ENCODE measurements around the gene ME3. TPM values are rescaled to one million over a fixed set of nuclear protein-coding genes. Genes with fewer than 3 reads are reported as not detected.

ME3 gene
- polyA plus RNA-seq, 1 donor (not counting 4 experiments of a cell fraction or from before 2014, with no cell fraction given) = 1.0 TPM

GRCh38 chr11:86660736-86661135 is 11.7 kb downstream of the ME3 start:
- DNase-seq (ENCODE audit: low read depth, low spot score) (no peak), FAIRE-seq (no peak)
- Histone ChIP-seq H3K4me1 (ENCODE audit: control insufficient read depth, extremely low read depth, insufficient read depth, low read length) (peaks cover 10% of the 10 kb centered on the region), H3K4me3 (ENCODE audit: control insufficient read depth in 2 of 3, extremely low read depth in 1 of 3, insufficient read depth in 2 of 3, low read depth in 1 of 3, low read length in 3 of 3) (no peak overlapping the region), H3K79me2 (ENCODE audit: control insufficient read depth, insufficient read depth, low read length) (no peaks in the 10 kb centered on the region), H3K9ac (ENCODE audit: control insufficient read depth, extremely low read depth, insufficient read depth, low read length) (no peak overlapping the region), H4K20me1 (ENCODE audit: control insufficient read depth, extremely low read depth, insufficient read depth, low read length) (no peaks in the 10 kb centered on the region), H3K27ac (ENCODE audit: control insufficient read depth, insufficient read depth, low read length) (no peak overlapping the region), H3K9me3 (ENCODE audit: control insufficient read depth, low read depth, low read length) (no peaks in the 10 kb centered on the region), H3K36me3 (ENCODE audit: control insufficient read depth in 2 of 2, extremely low read depth in 1 of 2, insufficient read depth in 2 of 2, low read length in 2 of 2) (no peaks in the 10 kb centered on the region), H3K9me1 (ENCODE audit: control insufficient read depth, extremely low read depth, insufficient read depth, low read length) (no peaks in the 10 kb centered on the region), H2AFZ (ENCODE audit: control insufficient read depth, low read length) (no peak overlapping the region), H3K27me3 (ENCODE audit: control insufficient read depth, extremely low read depth, insufficient read depth, low read length) (no peaks in the 10 kb centered on the region), H3K4me2 (ENCODE audit: control insufficient read depth, extremely low read depth, insufficient read depth, low read depth, low read length) (no peak overlapping the region)
- TF ChIP-seq EZH2 (IDR thresholded peaks at IDR 0.05; ENCODE audit: low read length) (no peak), CTCF (optimal IDR thresholded peaks at IDR 0.05 in 1 of 3, IDR thresholded peaks at IDR 0.05 in 1 of 3, conservative IDR thresholded peaks at IDR 0.05 in 1 of 3; ENCODE audit: extremely low read depth in 1 of 3, insufficient read depth in 2 of 3, low read length in 3 of 3) (no peak)
- dilution Hi-C loops (cut with MboI; ENCODE audit: extremely low pct_ligation_motif_present, low sequenced_read_pairs) = no loop called here

- Histone ChIP-seq H3K79me2 (ENCODE audit: control insufficient read depth, insufficient read depth, low read length) (no peaks in the 10 kb centered on the region), H3K36me3 (ENCODE audit: control insufficient read depth in 2 of 2, extremely low read depth in 1 of 2, insufficient read depth in 2 of 2, low read length in 2 of 2) (no peaks in the 10 kb centered on the region), H2AFZ (ENCODE audit: control insufficient read depth, low read length) (no peak overlapping the region), H3K9ac (ENCODE audit: control insufficient read depth, extremely low read depth, insufficient read depth, low read length) (no peak overlapping the region), H4K20me1 (ENCODE audit: control insufficient read depth, extremely low read depth, insufficient read depth, low read length) (no peaks in the 10 kb centered on the region), H3K9me1 (ENCODE audit: control insufficient read depth, extremely low read depth, insufficient read depth, low read length) (no peaks in the 10 kb centered on the region), H3K4me3 (ENCODE audit: control insufficient read depth in 2 of 3, extremely low read depth in 1 of 3, insufficient read depth in 2 of 3, low read depth in 1 of 3, low read length in 3 of 3) (no peak overlapping the region), H3K27ac (ENCODE audit: control insufficient read depth, insufficient read depth, low read length) (no peak overlapping the region), H3K9me3 (ENCODE audit: control insufficient read depth, low read depth, low read length) (no peaks in the 10 kb centered on the region), H3K27me3 (ENCODE audit: control insufficient read depth, extremely low read depth, insufficient read depth, low read length) (no peaks in the 10 kb centered on the region), H3K4me1 (ENCODE audit: control insufficient read depth, extremely low read depth, insufficient read depth, low read length) (peaks cover 10% of the 10 kb centered on the region), H3K4me2 (ENCODE audit: control insufficient read depth, extremely low read depth, insufficient read depth, low read depth, low read length) (no peak overlapping the region)
- DNase-seq (ENCODE audit: low read depth, low spot score) (no peak), FAIRE-seq (peak; percentile 85)
- dilution Hi-C loops (cut with MboI; ENCODE audit: extremely low pct_ligation_motif_present, low sequenced_read_pairs) = no loop called here
- no peak for TF ChIP-seq CTCF (optimal IDR thresholded peaks at IDR 0.05 in 1 of 3, IDR thresholded peaks at IDR 0.05 in 1 of 3, conservative IDR thresholded peaks at IDR 0.05 in 1 of 3; ENCODE audit: extremely low read depth in 1 of 3, insufficient read depth in 2 of 3, low read length in 3 of 3)
- TF ChIP-seq EZH2 (IDR thresholded peaks at IDR 0.05; ENCODE audit: low read length) = no peak
Measured at GRCh38 chr11:86660088-86660487, 12.3 kb downstream of the ME3 start.
